HL-60/S4 (cell line): ENCODE data around the gene SMARCD2.

Experiments
- in situ Hi-C: fragments of 300-500 bp; cut with MboI; formaldehyde crosslinking; loops from 2 replicates; pipeline ENCODE4 v1.14.3; 2022; ENCODE audit warnings: low sequenced_read_pairs

Gene SMARCD2

DNA sequence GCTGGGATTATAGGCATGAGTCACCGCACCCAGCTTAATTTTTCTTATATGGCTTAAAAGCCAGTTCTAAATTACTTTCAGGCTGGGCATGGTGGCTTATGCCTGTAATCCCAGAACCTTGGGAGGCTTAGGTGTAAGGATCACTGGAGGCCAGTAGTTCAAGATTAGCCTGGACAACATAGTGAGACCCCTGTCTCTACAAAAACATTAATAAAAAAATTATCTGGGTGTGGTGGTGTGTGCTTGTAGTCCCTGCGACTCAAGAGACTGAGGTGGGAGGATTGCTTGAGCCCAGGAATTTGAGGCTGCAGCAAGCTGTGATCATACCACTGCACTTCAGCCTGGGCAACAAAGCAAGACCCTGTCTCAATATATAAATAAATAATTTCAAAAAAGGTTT is 10.8 kb upstream of the SMARCD2 start:
- in situ Hi-C loops: no loop called here

DNA sequence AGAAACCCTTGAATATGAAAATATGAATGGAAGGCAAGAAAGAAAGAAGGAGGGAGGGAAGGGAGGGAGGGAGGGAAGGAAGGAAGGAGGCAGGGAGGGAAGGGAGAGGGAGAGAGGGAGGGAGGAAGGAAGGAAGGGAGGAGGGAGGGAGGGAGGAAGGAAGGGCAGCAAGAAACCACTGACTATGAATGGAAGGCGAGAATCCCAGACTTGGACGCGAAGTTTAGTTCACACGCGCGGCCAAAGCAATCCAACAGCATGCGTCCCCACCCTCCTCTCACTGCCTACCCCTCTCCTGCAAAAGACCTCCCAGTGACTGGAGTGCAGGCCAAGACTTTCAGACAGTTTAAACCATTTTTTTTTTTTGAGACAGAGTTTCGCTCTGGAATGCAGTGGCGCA is 7.9 kb upstream of the SMARCD2 start:
- in situ Hi-C loops: no loop called here

DNA sequence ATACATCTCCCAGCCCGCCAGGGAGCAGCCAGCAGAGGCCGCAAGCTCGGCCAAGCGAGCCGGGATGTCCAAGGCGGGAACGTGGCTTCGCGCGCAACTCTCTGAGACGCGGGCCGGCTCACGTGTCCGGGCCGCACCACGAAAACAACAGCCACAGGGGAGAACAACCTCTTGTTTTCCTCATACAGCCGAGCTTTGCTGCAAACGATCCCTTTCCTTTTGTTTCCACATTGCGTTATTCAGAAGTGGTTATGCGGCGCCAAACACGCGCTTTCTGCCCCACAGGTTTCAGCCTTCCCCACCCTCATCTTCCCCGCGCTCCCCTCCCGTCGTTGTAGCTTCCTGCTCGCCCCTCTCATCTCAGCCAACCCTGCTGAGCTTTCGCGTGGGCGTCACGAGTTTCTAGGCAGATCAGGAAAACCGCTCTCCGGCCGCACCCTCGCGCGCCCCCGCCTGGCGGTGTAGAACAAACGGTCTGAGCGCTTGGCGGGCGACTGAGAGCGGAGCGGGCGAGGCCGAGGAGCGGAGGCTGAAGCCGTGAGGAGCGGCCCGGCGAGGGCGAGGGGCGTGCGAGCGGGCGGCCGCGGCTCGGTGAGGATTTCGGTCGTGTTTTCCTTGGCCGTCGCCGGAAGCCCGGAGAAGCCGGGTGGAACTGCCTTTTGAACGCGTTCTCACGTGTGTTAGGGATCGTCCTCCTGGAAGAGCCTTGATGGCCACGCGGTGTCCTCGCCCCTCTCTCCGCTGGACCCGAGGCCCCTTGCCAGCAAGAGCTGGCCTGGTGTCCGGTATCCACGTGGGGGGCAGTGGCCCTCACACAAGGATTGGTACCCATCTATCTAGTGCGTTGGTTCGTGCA is 6.6 kb upstream of the SMARCD2 start:
- in situ Hi-C loops: loop anchor here (25.0 kb wide), 1 partner anchor 412 kb away; the partner anchor contains the start of gene CYB561

- in situ Hi-C loops: loop anchor here (25.0 kb wide), 1 partner anchor 410 kb away; the partner anchor contains the start of gene CYB561
Measured at GRCh38 chr17:63847525-63848249, 5.2 kb upstream of the SMARCD2 start.

GRCh38 chr17:63845509-63845908 is 3.0 kb upstream of the SMARCD2 start:
- in situ Hi-C loops: loop anchor here (25.0 kb wide), 1 partner anchor 408 kb away; the partner anchor contains the start of gene CYB561

- in situ Hi-C loops: loop anchor here (25.0 kb wide), 1 partner anchor 407 kb away; the partner anchor contains the start of gene CYB561
Measured at GRCh38 chr17:63843910-63844677, 1.6 kb upstream of the SMARCD2 start.

- in situ Hi-C loops: loop anchor here (25.0 kb wide), 1 partner anchor 406 kb away; the partner anchor contains the start of gene CYB561
Measured at GRCh38 chr17:63843387-63843888, 953 bp upstream of the SMARCD2 start.

DNA sequence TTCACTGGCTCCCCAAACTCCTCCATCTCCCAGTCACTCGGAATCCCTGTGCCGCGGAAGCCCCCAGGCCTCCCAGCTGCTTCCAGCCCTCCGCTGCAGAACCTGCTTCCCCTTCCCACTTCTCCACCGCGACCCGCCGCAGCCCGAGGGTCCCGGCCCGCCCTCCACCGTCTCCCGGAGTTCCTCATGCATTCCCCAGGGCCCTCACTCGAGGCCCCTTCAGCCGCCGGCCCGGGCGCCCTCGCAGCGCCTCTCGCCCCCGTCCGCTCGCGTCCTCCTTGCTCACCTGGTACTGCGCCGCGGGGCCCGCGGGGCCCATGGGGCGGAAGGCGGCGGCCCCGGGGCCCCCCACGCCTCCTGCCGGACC is 329 bp downstream of the SMARCD2 start:
- in situ Hi-C loops: loop anchor here (25.0 kb wide), 1 partner anchor 405 kb away; the partner anchor contains the start of gene CYB561

DNA sequence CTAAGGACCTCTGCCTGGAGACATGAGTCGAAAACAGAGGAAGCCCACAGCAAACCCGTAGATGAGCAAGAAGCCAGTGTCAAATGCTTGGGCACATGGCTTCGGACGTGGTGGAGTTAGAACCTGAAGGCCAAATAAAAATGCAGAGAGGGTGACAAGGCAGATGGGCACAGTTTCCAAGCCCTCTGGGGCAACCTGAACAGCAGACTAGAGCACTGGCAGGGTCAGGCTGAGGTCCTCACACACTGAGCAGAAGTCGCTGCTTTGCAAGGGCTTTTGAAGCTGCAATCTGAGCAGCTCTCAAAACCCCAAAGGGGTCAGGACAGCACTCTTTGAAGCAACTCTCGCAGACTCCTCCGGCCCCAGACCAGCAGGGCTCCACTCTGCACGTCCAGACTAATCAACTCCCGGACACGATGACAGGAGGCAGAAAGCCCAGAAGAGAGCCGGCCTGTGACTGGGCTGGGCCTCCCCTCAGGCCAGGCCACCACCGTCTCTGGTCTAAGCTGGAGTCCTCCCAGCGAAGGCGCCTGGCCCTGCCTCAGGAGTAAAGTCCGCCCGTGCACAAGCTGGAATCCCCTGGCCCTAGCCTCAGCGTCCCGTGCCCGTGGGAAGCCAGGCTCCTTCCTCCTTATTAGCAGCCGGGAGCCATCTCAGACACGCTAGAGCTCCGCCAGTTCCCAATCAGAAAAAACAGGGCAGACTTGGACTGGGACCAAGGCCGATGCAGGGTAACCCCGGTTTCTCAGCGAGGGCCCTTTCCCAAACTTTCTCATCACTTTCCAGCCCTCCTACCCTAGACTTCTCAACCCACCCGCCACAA is 924 bp downstream of the SMARCD2 start:
- in situ Hi-C loops: loop anchor here (25.0 kb wide), 1 partner anchor 404 kb away; the partner anchor contains the start of gene CYB561

- in situ Hi-C loops: loop anchor here (25.0 kb wide), 1 partner anchor 403 kb away; the partner anchor contains the start of gene CYB561
Measured at GRCh38 chr17:63840591-63841349, 1.7 kb downstream of the SMARCD2 start.

DNA sequence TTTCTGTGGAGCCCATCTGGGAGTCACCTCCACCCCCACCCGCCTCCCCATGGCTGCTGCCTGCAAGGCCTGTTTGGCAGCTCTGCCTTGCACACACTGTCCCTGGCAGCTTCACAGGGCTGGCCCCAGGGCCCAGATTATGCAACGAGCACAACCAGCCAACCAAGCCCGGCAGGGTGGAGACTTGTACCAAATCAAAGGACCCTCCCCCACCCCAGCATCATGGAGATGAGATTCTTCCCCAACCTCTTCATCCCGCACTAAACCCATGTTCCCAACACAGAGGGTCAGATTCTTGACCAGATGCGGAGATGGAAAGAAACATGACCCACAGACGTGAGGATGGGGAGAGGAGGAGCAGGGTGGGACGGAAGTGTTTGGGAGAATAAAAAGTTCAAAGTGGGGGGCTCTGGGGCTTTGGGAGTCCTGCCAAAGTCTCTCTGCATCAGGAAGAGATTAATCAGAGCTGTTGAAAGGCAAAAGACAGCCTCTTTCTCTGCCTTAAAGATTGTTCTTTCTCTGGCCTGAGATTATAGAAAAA is 3.8 kb downstream of the SMARCD2 start:
- in situ Hi-C loops: loop anchor here (25.0 kb wide), 1 partner anchor 401 kb away; the partner anchor contains the start of gene CYB561

DNA sequence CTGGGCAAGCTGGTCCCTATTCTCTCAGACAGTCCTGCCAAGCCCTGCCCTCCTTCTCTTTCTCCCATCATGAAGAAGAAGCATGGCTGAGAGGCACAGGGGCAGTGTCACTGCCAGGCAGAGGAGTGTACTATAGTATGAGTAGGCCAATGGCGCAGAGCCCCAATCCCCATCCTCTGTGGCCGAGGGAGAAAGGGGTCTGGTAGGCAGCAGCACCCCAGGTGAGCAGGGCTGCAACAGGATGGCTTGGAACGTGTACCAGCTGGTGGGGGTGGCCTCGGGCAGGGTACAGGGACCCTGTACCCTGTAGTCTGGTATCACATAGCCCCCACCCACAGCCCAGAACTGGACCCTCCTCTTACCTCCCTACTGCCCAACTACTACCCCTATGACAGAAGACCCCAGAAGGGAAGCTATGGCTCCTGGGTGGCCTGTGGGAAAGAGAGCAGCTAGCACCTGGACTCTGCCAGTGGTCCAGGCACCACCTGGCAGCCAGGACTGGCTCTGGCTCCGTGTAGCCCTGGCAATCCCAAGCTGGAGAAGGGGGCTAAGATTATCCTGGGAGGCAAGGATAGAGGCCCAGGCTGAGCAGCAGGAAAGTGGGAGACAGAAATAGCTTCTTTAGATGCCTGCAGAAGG is 4.4 kb downstream of the SMARCD2 start:
- in situ Hi-C loops: loop anchor here (25.0 kb wide), 1 partner anchor 401 kb away; the partner anchor contains the start of gene CYB561

- in situ Hi-C loops: loop anchor here (25.0 kb wide), 1 partner anchor 400 kb away; the partner anchor contains the start of gene CYB561
Measured at GRCh38 chr17:63837480-63837879, 5.0 kb downstream of the SMARCD2 start.

DNA sequence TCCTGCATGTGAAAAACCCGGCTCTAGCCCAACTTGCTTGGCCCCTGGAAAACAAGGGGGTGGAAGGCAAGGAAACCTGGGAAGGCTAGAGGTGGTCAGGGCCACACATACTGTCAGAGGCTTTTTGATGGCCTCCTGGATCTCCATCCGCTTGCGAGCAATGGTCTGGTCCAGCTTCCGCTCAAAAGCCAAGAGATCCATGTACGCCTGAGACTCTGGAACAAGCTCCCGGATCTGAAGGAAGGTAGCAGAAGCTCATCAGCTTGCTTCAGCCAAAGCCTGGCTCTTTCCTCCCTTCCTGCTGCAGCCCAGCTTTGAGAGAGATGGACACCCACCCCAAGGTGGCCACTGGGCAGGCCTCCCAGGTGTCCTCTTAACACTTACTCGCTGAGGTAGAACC is 5.7 kb downstream of the SMARCD2 start:
- in situ Hi-C loops: loop anchor here (25.0 kb wide), 1 partner anchor 400 kb away; the partner anchor contains the start of gene CYB561

- in situ Hi-C loops: loop anchor here (25.0 kb wide), 1 partner anchor 398 kb away; the partner anchor contains the start of gene CYB561
Measured at GRCh38 chr17:63835167-63835720, 7.2 kb downstream of the SMARCD2 start.

GRCh38 chr17:63834431-63835166 is 7.9 kb downstream of the SMARCD2 start:
- in situ Hi-C loops: loop anchor here (25.0 kb wide), 1 partner anchor 397 kb away; the partner anchor contains the start of gene CYB561
